IMR-90 (cell line): ENCODE results near the gene SMIM5. TPM values are rescaled to one million over a fixed set of nuclear protein-coding genes. Genes with fewer than 3 reads are reported as not detected.

ENCODE experiments used
- ATAC-seq: fragments of 200-7000 bp; cut with Tn5 transposase; 2 replicates; pipeline ENCODE4 v1.9.1; 2020; ENCODE audit warnings: low read depth, mild to moderate bottlenecking, moderate library complexity
- BruUV-seq: library from RNA; stranded (reverse); fragments of 400-500 nt; replicated peaks from 2 replicates; lab custom pipeline; 2021; lab: Mats Ljungman, UMichigan
- CTCF ChIA-PET: fragments of 300-600 bp; formaldehyde crosslinking; extraction: SDS; loops from one replicate; lab custom pipeline; 2021; ENCODE audit warnings: antibody characterized with exemption; lab: Yijun Ruan, JAX
- POLR2A ChIA-PET: fragments of 300-600 bp; sonication (Branson Sonifier 250); formaldehyde crosslinking; loops from one replicate; lab custom pipeline; 2022; ENCODE audit warnings: antibody characterized with exemption; ENCODE audit not compliant: unreplicated experiment; lab: Charles Lee
- DNase-seq: peaks from one replicate; pipeline ENCODE4 v3.0.0; 2013
- H2AFZ ChIP-seq: replicated peaks from 2 replicates; pipeline ENCODE3; 2013; ENCODE audit warnings: low read length, mild to moderate bottlenecking; ENCODE audit not compliant: poor library complexity
- H2AK5ac ChIP-seq: 2 replicates; pipeline ENCODE4 v1.6.1; 2013; ENCODE audit warnings: low read depth, low read length, inconsistent platforms
- H2AK9ac ChIP-seq: replicated peaks from 2 replicates; pipeline ENCODE3; 2013; ENCODE audit warnings: mild to moderate bottlenecking, low read depth, low read length, moderate library complexity; ENCODE audit not compliant: poor library complexity
- H2BK120ac ChIP-seq: 2 replicates; pipeline ENCODE4 v1.6.1; 2013; ENCODE audit warnings: low read depth, low read length, inconsistent platforms
- H2BK15ac ChIP-seq: 3 replicates; pipeline ENCODE4 v1.6.1; 2013; ENCODE audit warnings: low read depth, low read length, inconsistent platforms
- H2BK20ac ChIP-seq: 2 replicates; pipeline ENCODE4 v1.6.1; 2013; ENCODE audit warnings: low read depth, mild to moderate bottlenecking, inconsistent platforms, low read length, moderate library complexity
- H2BK5ac ChIP-seq: 2 replicates; pipeline ENCODE4 v1.6.1; 2013; ENCODE audit warnings: mild to moderate bottlenecking, low read depth, low read length, inconsistent platforms; ENCODE audit not compliant: poor library complexity, severe bottlenecking
- H3K14ac ChIP-seq: replicated peaks from 2 replicates; pipeline ENCODE4 v1.6.1; 2013; ENCODE audit warnings: low read depth, low read length, inconsistent platforms
- H3K18ac ChIP-seq: 2 replicates; pipeline ENCODE4 v1.6.1; 2013; ENCODE audit warnings: low read depth, low read length, control low read depth
- H3K23ac ChIP-seq: 2 replicates; pipeline ENCODE4 v1.6.1; 2013; ENCODE audit warnings: low read depth, low read length, inconsistent platforms
- H3K27ac ChIP-seq: 2 replicates; pipeline ENCODE4 v1.5.1; 2013; ENCODE audit warnings: mild to moderate bottlenecking, control low read depth, low read length; ENCODE audit not compliant: insufficient read depth
- H3K27me3 ChIP-seq: 2 replicates; pipeline ENCODE4 v1.6.1; 2013; ENCODE audit warnings: low read length; ENCODE audit not compliant: control insufficient read depth, insufficient read depth
- H3K36me3 ChIP-seq: 2 replicates; pipeline ENCODE4 v1.6.1; 2013; ENCODE audit warnings: low read length, mixed read lengths; ENCODE audit not compliant: control insufficient read depth, insufficient read depth
- H3K4ac ChIP-seq: 2 replicates; pipeline ENCODE4 v1.6.1; 2013; ENCODE audit warnings: low read depth, low read length, inconsistent platforms
- H3K4me1 ChIP-seq: 2 replicates; pipeline ENCODE4 v1.6.1; 2013; ENCODE audit warnings: low read length, mixed read lengths; ENCODE audit not compliant: control insufficient read depth, insufficient read depth
- H3K4me2 ChIP-seq: 2 replicates; pipeline ENCODE4 v1.6.1; 2013; ENCODE audit warnings: low read depth, mild to moderate bottlenecking, control low read depth, low read length, moderate library complexity
- H3K4me3 ChIP-seq: 2 replicates; pipeline ENCODE4 v1.5.1; 2013; ENCODE audit warnings: low read depth, mild to moderate bottlenecking, control low read depth, low read length, moderate library complexity; ENCODE audit not compliant: insufficient read depth
- H3K56ac ChIP-seq: 2 replicates; pipeline ENCODE4 v1.6.1; 2013; ENCODE audit warnings: low read length, inconsistent platforms; ENCODE audit not compliant: insufficient read depth; ENCODE audit errors: extremely low read depth
- H3K79me1 ChIP-seq, 2 experiments: 2 replicates each; pipeline ENCODE4 v1.6.1; 2013; ENCODE audit warnings: low read length in 2 of 2, inconsistent platforms in 1 of 2, low read depth in 1 of 2
- H3K9ac ChIP-seq: 2 replicates; pipeline ENCODE4 v1.6.1; 2013; ENCODE audit warnings: low read depth, low read length, control low read depth
- H3K9me1 ChIP-seq: 2 replicates; pipeline ENCODE4 v1.6.1; 2013; ENCODE audit warnings: low read length, inconsistent platforms; ENCODE audit not compliant: insufficient read depth
- H3K9me3 ChIP-seq: 2 replicates; pipeline ENCODE4 v1.6.1; 2013; ENCODE audit warnings: low read length; ENCODE audit not compliant: control insufficient read depth, insufficient read depth
- H4K20me1 ChIP-seq: 2 replicates; pipeline ENCODE4 v1.6.1; 2013; ENCODE audit warnings: low read length, inconsistent platforms; ENCODE audit not compliant: insufficient read depth
- H4K5ac ChIP-seq: 2 replicates; pipeline ENCODE4 v1.6.1; 2013; ENCODE audit warnings: mild to moderate bottlenecking, low read depth, low read length, control low read depth
- H4K8ac ChIP-seq, 2 experiments: 2 replicates each; pipeline ENCODE4 v1.6.1; 2013; ENCODE audit warnings: low read depth in 2 of 2, low read length in 2 of 2, control low read depth in 1 of 2, inconsistent platforms in 1 of 2
- H4K91ac ChIP-seq: 2 replicates; pipeline ENCODE4 v1.6.1; 2013; ENCODE audit warnings: low read depth, low read length, inconsistent platforms; ENCODE audit not compliant: insufficient read depth
- BHLHE40 ChIP-seq: fragments of 150-350 bp; IDR thresholded peaks from 2 replicates; pipeline ENCODE4 v1.6.1; 2016; ENCODE audit warnings: mild to moderate bottlenecking, low read depth, low read length
- CEBPB ChIP-seq: IDR thresholded peaks from 2 replicates; pipeline ENCODE4 v1.6.1; 2012; ENCODE audit warnings: low read depth, low read length, improper control_type of control experiment
- CHD1 ChIP-seq: IDR thresholded peaks from 2 replicates; pipeline ENCODE4 v1.6.1; 2012; ENCODE audit warnings: low read depth, low read length, improper control_type of control experiment
- ELK1 ChIP-seq: fragments of 150-350 bp; IDR thresholded peaks from 2 replicates; pipeline ENCODE4 v1.6.1; 2016; ENCODE audit warnings: low read depth, mild to moderate bottlenecking, low read length, moderate library complexity, borderline replicate concordance
- FOS ChIP-seq: fragments of 150-350 bp; IDR thresholded peaks from 2 replicates; pipeline ENCODE4 v1.6.1; 2016; ENCODE audit warnings: low read depth, low read length
- MAFK ChIP-seq: IDR thresholded peaks from 2 replicates; pipeline ENCODE4 v1.6.1; 2012; ENCODE audit warnings: low read depth, low read length, improper control_type of control experiment
- MAZ ChIP-seq: IDR thresholded peaks from 2 replicates; pipeline ENCODE4 v1.6.1; 2012; ENCODE audit warnings: low read depth, mild to moderate bottlenecking, low read length, improper control_type of control experiment, moderate library complexity, borderline replicate concordance
- MXI1 ChIP-seq: IDR thresholded peaks from 2 replicates; pipeline ENCODE4 v1.6.1; 2012; ENCODE audit warnings: low read depth, mild to moderate bottlenecking, low read length, moderate library complexity, borderline replicate concordance
- NFE2L2 ChIP-seq: fragments of 150-350 bp; IDR thresholded peaks from 2 replicates; pipeline ENCODE4 v1.6.1; 2016; ENCODE audit warnings: low read depth, mild to moderate bottlenecking, low read length
- RAD21 ChIP-seq: IDR thresholded peaks from 2 replicates; pipeline ENCODE4 v1.6.1; 2012; ENCODE audit warnings: low read length, improper control_type of control experiment
- RCOR1 ChIP-seq: IDR thresholded peaks from 2 replicates; pipeline ENCODE4 v1.6.1; 2012; ENCODE audit warnings: mild to moderate bottlenecking, low read length, improper control_type of control experiment; ENCODE audit not compliant: insufficient replicate concordance
- RFX5 ChIP-seq: IDR thresholded peaks from 2 replicates; pipeline ENCODE4 v1.8.0; 2012; ENCODE audit warnings: low read depth, mild to moderate bottlenecking, low read length, moderate library complexity
- USF2 ChIP-seq: fragments of 150-350 bp; IDR thresholded peaks from 2 replicates; pipeline ENCODE4 v1.6.1; 2017; ENCODE audit warnings: mild to moderate bottlenecking, antibody characterized with exemption, low read length, low read depth
- WGBS, 2 experiments: methylation state at CpG; one replicate each; pipeline versions ENCODE4 v1.1.5 to v1.1.7; 2013; ENCODE audit warnings: missing lambda C conversion rate in 2 of 2; ENCODE audit not compliant: insufficient read length in 1 of 2; ENCODE audit errors: extremely low coverage in 2 of 2; 5-methylcytosine and 5-hydroxymethylcytosine counted together
- dilution Hi-C: fragments of 300-500 bp; cut with HindIII; formaldehyde crosslinking; loops from one replicate; pipeline ENCODE4 v1.14.3; 2018; ENCODE audit warnings: low sequenced_read_pairs; ENCODE audit not compliant: unreplicated experiment
- in situ Hi-C: fragments of 300-500 bp; cut with MboI; formaldehyde crosslinking; loops from 3 replicates; pipeline ENCODE4 v1.14.3; 2019; ENCODE audit warnings: low sequenced_read_pairs, inconsistent platforms, mixed read lengths
- intact Hi-C: fragments of 100-400 bp; cut with micrococcal nuclease; formaldehyde crosslinking; loops from 2 replicates; pipeline ENCODE4 v1.10.0; 2022
- polyA plus RNA-seq, 3 experiments: library from polyadenylated mRNA; depleted of rRNA; stranded (reverse); fragments of >200 nt; gene quantifications; 2 replicates each; pipeline ENCODE4 v1.2.3, GENCODE V29; 2012; ENCODE audit warnings: low replicate concordance in 1 of 3
- total RNA-seq: library from RNA; depleted of rRNA; stranded (reverse); fragments of >200 nt; gene quantifications from 2 replicates; pipeline ENCODE4 v1.2.3, GENCODE V29; 2012

SMIM5 gene
- total and polyA plus RNA-seq, 2 of the 4 experiments (the other 2 are of a cell fraction) = not detected

GRCh38 chr17:75679706-75680211, 46.5 kb downstream of the SMIM5 start:
- Histone ChIP-seq H3K56ac (no peak overlapping the region), H2BK15ac (no peak overlapping the region), H3K79me1 (peaks cover 49 to 67% of the 10 kb centered on the region in 2 experiments), H3K36me3 (peaks cover 15% of the 10 kb centered on the region), H3K4me3 (no peak overlapping the region), H3K14ac (no peak overlapping the region), H4K8ac (no peak overlapping the region), H3K9me3 (no peaks in the 10 kb centered on the region), H3K27me3 (no peaks in the 10 kb centered on the region), H2AK9ac (no peak overlapping the region), H3K9me1 (peaks cover 14% of the 10 kb centered on the region), H2AFZ (no peak overlapping the region), H3K4ac (no peak overlapping the region), H4K91ac (no peak overlapping the region), H3K18ac (no peak overlapping the region), H3K23ac (no peak overlapping the region), H3K4me1 (peaks cover 8% of the 10 kb centered on the region), H3K27ac (no peak overlapping the region), H3K4me2 (no peak overlapping the region), H2AK5ac (no peak overlapping the region), H2BK120ac (no peak overlapping the region), H4K5ac (no peak overlapping the region), H2BK5ac (no peak overlapping the region), H2BK20ac (no peak overlapping the region), H3K9ac (no peak overlapping the region), H4K20me1 (peaks cover 29% of the 10 kb centered on the region)
- WGBS, 2 experiments = 94% methylated on average over 6 of the region's 11 CpGs; no CpG with 5 or more reads in 1 of the 2 experiments
- dilution Hi-C loops (no loop called here), intact Hi-C loops (no loop called here), in situ Hi-C loops (no loop called here)
- POLR2A ChIA-PET = no interaction called here
- TF ChIP-seq MAZ (no peak), RCOR1 (no peak), RAD21 (no peak), NFE2L2 (no peak), CEBPB (no peak), MAFK (no peak), CHD1 (no peak), BHLHE40 (no peak), ELK1 (no peak), MXI1 (no peak), USF2 (no peak), FOS (no peak), RFX5 (no peak)
- CTCF ChIA-PET = interaction anchor here (0.6 to 5.7 kb wide), 4 partner anchors 13 to 71 kb away, joined by 3 to 18 read pairs (median 3); no protein-coding TSS in a partner anchor
- ATAC-seq (peak; percentile 39; the same call in 1 of the 2 replicates), DNase-seq (no peak)
- BruUV-seq = no TSS peak
